Measurements from ENCODE around the gene FAM168B.

Gene FAM168B

GRCh38 chr2:131004446-131005209 is 88.6 kb downstream of the FAM168B start:
- TF ChIP-seq CREB1 (IDR thresholded peaks at IDR 0.05; ENCODE audit: low read depth) (no peak), USF1 (IDR thresholded peaks at IDR 0.05) (no peak), TEAD4 (IDR thresholded peaks at IDR 0.05) (no peak), TAF1 (IDR thresholded peaks at IDR 0.05; ENCODE audit: low read depth) (no peak)
- TF ChIP-seq, protein P1, sequence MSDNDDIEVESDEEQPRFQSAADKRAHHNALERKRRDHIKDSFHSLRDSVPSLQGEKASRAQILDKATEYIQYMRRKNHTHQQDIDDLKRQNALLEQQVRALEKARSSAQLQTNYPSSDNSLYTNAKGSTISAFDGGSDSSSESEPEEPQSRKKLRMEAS (IDR thresholded peaks at IDR 0.05) = no peak

DNA sequence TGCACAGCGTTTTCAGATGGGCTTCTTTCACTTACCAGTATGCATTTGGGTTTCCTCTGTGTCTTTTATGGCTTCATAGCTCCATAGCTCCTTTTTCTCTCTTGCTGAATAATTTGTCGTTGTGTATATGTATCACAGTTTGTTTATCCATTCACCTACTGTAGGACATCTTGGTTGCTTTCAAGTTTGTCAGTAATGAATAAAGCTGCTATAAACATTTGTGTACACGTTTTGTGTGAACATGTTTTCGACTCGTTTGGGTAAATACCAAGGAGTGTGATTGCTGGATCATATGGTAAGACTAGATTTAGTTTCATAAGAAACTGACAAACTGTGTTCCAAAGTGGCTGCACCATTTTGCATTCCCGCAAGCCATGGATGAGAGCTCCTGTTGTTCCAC is 94.7 kb downstream of the FAM168B start:
- no peak for TF ChIP-seq FOXM1 (IDR thresholded peaks at IDR 0.05; ENCODE audit: borderline replicate concordance, low read depth)
- no peak for TF ChIP-seq USF1 (IDR thresholded peaks at IDR 0.05)
- TF ChIP-seq TEAD4 (IDR thresholded peaks at IDR 0.05) = no peak
- no peak for TF ChIP-seq RAD21 (IDR thresholded peaks at IDR 0.05; ENCODE audit: low read depth)
- TF ChIP-seq TAF1 (IDR thresholded peaks at IDR 0.05; ENCODE audit: low read depth) = no peak
- TF ChIP-seq TCF12 (IDR thresholded peaks at IDR 0.05; ENCODE audit: low read depth) = no peak
- TF ChIP-seq NFIC (IDR thresholded peaks at IDR 0.05) = no peak
- no peak for TF ChIP-seq EGR1 (IDR thresholded peaks at IDR 0.05)
- TF ChIP-seq YY1 (IDR thresholded peaks at IDR 0.05; ENCODE audit: low read depth) = no peak
- TF ChIP-seq EP300 (IDR thresholded peaks at IDR 0.05; ENCODE audit: borderline replicate concordance) = no peak
- no peak for TF ChIP-seq ZBTB7A (IDR thresholded peaks at IDR 0.05; ENCODE audit: low read depth)
- no peak for TF ChIP-seq REST (IDR thresholded peaks at IDR 0.05; ENCODE audit: low read depth)
- no peak for TF ChIP-seq CREB1 (IDR thresholded peaks at IDR 0.05; ENCODE audit: low read depth)
- TF ChIP-seq CEBPB (IDR thresholded peaks at IDR 0.05) = no peak
- TF ChIP-seq, protein P1 (IDR thresholded peaks at IDR 0.05) = no peak

Data from Ishikawa (cell line).